Epithelial cell of esophagus (primary cell): ENCODE data around the gene RCN2.
A peak's percentile ranks its signal among the peaks of the same experiment; 100 is the strongest.

Experiments used
- DNase-seq: peaks from one replicate; pipeline ENCODE4 v3.0.0; 2010; ENCODE audit warnings: low read depth
- H3K4me3 ChIP-seq: 2 replicates; pipeline ENCODE4 v1.5.1; 2011; ENCODE audit warnings: mild to moderate bottlenecking, low read length, control low read depth
- TF ChIP-seq, protein P1 (sequence below): IDR thresholded peaks from 2 replicates; pipeline ENCODE4 v1.5.1; 2011; ENCODE audit warnings: low read depth, mild to moderate bottlenecking, low read length, control low read depth, inconsistent platforms; ENCODE audit not compliant: insufficient read depth; ENCODE audit errors: missing control alignments

The RCN2 gene

GRCh38 chr15:76994971-76995945 is 63.7 kb downstream of the RCN2 start, which contains the start of gene PSTPIP1:
TSS of gene PSTPIP1 (plus strand) at chr15:76995126. CDS start at chr15:76995574, 448 bp downstream.
- H3K4me3 ChIP-seq, result no peak within 1 kb of the TSS
- TF ChIP-seq, protein P1, sequence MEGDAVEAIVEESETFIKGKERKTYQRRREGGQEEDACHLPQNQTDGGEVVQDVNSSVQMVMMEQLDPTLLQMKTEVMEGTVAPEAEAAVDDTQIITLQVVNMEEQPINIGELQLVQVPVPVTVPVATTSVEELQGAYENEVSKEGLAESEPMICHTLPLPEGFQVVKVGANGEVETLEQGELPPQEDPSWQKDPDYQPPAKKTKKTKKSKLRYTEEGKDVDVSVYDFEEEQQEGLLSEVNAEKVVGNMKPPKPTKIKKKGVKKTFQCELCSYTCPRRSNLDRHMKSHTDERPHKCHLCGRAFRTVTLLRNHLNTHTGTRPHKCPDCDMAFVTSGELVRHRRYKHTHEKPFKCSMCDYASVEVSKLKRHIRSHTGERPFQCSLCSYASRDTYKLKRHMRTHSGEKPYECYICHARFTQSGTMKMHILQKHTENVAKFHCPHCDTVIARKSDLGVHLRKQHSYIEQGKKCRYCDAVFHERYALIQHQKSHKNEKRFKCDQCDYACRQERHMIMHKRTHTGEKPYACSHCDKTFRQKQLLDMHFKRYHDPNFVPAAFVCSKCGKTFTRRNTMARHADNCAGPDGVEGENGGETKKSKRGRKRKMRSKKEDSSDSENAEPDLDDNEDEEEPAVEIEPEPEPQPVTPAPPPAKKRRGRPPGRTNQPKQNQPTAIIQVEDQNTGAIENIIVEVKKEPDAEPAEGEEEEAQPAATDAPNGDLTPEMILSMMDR, result no peak
- peak; percentile 70 for DNase-seq

- DNase-seq, result no peak
- no peak overlapping the region for H3K4me3 ChIP-seq
- TF ChIP-seq, protein P1, result no peak
Measured at GRCh38 chr15:76996076-76996525, 64.6 kb downstream of the RCN2 start.

GRCh38 chr15:76996526-76997401 is 65.2 kb downstream of the RCN2 start:
- peak; percentile 48 for DNase-seq
- TF ChIP-seq, protein P1, result no peak
- no peak overlapping the region for H3K4me3 ChIP-seq

DNA sequence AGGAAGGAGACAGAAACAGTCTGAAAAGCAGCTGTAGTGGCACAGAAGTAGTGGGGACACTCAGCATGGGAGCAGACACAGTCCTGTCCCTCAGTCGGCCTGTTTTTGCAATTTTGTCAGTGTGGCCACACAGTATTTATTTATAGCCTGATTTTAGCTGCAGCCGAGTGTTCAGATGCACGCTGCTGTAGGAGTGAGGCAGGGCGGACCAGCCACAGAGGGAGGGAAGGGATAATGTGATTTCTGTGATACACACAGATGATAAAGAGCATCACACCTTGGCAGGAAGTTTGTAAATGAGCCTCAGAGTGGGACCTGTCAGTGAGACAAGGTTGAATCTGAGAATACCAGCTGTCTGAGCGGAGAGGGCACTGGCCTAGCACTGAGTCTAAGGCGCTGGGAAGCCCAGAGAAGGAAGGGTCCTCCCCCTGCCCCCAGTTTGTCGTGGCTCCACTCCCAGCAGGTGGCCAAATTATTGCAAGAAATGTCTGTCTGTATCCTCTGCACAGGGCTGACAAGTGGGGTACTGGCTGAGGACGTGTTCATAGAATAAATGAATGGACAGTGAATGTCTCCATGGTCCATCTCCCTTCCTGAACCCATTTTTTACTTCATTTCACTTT is 67.2 kb downstream of the RCN2 start:
- no peak overlapping the region for H3K4me3 ChIP-seq
- DNase-seq, result no peak
- TF ChIP-seq, protein P1, result no peak

- H3K4me3 ChIP-seq, result no peak overlapping the region
- no peak for DNase-seq
- TF ChIP-seq, protein P1, result no peak
Measured at GRCh38 chr15:76999996-77000395, 68.4 kb downstream of the RCN2 start.

DNA sequence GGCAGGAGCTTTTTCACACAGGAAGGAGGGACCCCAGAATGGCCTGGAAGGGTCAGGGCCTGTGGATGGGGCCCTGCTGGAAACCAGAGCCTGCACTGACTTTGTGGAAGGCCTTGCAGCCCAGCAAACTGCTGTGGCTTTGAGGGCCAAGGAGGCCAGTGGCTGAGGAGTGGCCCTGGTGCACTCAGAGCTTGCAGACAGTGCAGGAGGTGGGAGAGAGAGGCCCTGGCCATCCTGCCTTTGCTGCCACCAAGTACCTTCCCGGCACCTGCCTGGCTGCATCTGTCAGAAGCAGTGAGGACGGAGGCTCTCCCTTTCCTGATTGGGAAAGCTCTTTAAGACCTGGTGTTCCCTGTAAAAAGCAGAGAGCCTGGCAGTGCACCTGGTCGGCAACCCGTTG is 69.8 kb downstream of the RCN2 start:
- no peak for DNase-seq
- no peak overlapping the region for H3K4me3 ChIP-seq
- TF ChIP-seq, protein P1, result no peak
